ENCODE measurements around the gene PERM1. TPM values are rescaled to one million over a fixed set of nuclear protein-coding genes. Genes with fewer than 3 reads are reported as not detected.

PERM1 gene
- total and polyA plus RNA-seq, 2 of the 13 experiments (the other 11 are each of a cell fraction or from before 2014, with no cell fraction given) = 0.04 to 0.29 TPM

- TF ChIP-seq THAP7 (CRISPR knock-in tag; IDR thresholded peaks at IDR 0.05) = no peak
- TF ChIP-seq JDP2 (CRISPR knock-in tag; IDR thresholded peaks at IDR 0.05; ENCODE audit: borderline replicate concordance) = no peak
- TF ChIP-seq FOXK1 (CRISPR knock-in tag; IDR thresholded peaks at IDR 0.05; ENCODE audit: borderline replicate concordance, low read depth) = peak; percentile 80; the same call in 1 of the 2 replicates
- no peak for TF ChIP-seq ARNT (IDR thresholded peaks at IDR 0.05)
- TF ChIP-seq NRL (CRISPR knock-in tag; IDR thresholded peaks at IDR 0.05; ENCODE audit: borderline replicate concordance) = peak; percentile 88
- TF ChIP-seq ZNF512 (CRISPR knock-in tag; IDR thresholded peaks at IDR 0.05) = no peak
- peak; percentile 87 for TF ChIP-seq KAT8 (CRISPR knock-in tag; IDR thresholded peaks at IDR 0.05)
- TF ChIP-seq SP2 (CRISPR knock-in tag; IDR thresholded peaks at IDR 0.05) = no peak
- TF ChIP-seq ZNF235 (CRISPR knock-in tag; IDR thresholded peaks at IDR 0.05; ENCODE audit: borderline replicate concordance) = peak; percentile 40; the same call in 1 of the 2 replicates
- peak; percentile 62; the same call in 1 of the 2 replicates for TF ChIP-seq KAT7 (CRISPR knock-in tag; IDR thresholded peaks at IDR 0.05; ENCODE audit: borderline replicate concordance)
- TF ChIP-seq GZF1 (CRISPR knock-in tag; IDR thresholded peaks at IDR 0.05) = no peak
- 0 out of 2 replicates have a peak, but pooled peaks have one; percentile 37 for TF ChIP-seq ONECUT2 (CRISPR knock-in tag; IDR thresholded peaks at IDR 0.05)
- TF ChIP-seq GPBP1L1 (CRISPR knock-in tag; IDR thresholded peaks at IDR 0.05) = no peak
- no peak for TF ChIP-seq PLSCR1 (CRISPR knock-in tag; IDR thresholded peaks at IDR 0.05; ENCODE audit: borderline replicate concordance)
- TF ChIP-seq HHEX (CRISPR knock-in tag; IDR thresholded peaks at IDR 0.05) = no peak
- TF ChIP-seq ZFP36 (IDR thresholded peaks at IDR 0.05; ENCODE audit: borderline replicate concordance, low read depth, low read length, partially characterized antibody) = no peak
- TF ChIP-seq PREB (CRISPR knock-in tag; IDR thresholded peaks at IDR 0.05) = 0 out of 2 replicates have a peak, but pooled peaks have one; percentile 29
- TF ChIP-seq SOX5 (CRISPR knock-in tag; IDR thresholded peaks at IDR 0.05; ENCODE audit: borderline replicate concordance) = peak; percentile 66; the same call in 1 of the 2 replicates
- TF ChIP-seq ZFP82 (CRISPR knock-in tag; IDR thresholded peaks at IDR 0.05; ENCODE audit: borderline replicate concordance) = no peak
- no peak for TF ChIP-seq PTBP1 (IDR thresholded peaks at IDR 0.05; ENCODE audit: low read depth, low read length, poor library complexity, severe bottlenecking)
- peak; percentile 96 for TF ChIP-seq ZSCAN22 (CRISPR knock-in tag; IDR thresholded peaks at IDR 0.05)
- TF ChIP-seq ZNF232 (CRISPR knock-in tag; IDR thresholded peaks at IDR 0.05; ENCODE audit: borderline replicate concordance) = peak; percentile 93; the same call in 1 of the 2 replicates
- TF ChIP-seq SKI (IDR thresholded peaks at IDR 0.05; ENCODE audit: partially characterized antibody) = peak; percentile 74
- TF ChIP-seq MXD3 (CRISPR knock-in tag; IDR thresholded peaks at IDR 0.05) = peak; percentile 65; the same call in 1 of the 2 replicates
Observed at GRCh38 chr1:1006305-1007159, 24.6 kb upstream of the PERM1 start (continued).
